ENCODE data around the gene TSSK2.

Gene TSSK2

GRCh38 chr22:19092725-19093124, 38.4 kb upstream of the TSSK2 start:
- TF ChIP-seq YY1 (IDR thresholded peaks at IDR 0.05; ENCODE audit: low read depth) (no peak), EGR1 (IDR thresholded peaks at IDR 0.05) (no peak), CEBPB (IDR thresholded peaks at IDR 0.05) (no peak), CREB1 (IDR thresholded peaks at IDR 0.05; ENCODE audit: low read depth) (no peak), NFIC (IDR thresholded peaks at IDR 0.05) (no peak), EP300 (IDR thresholded peaks at IDR 0.05; ENCODE audit: borderline replicate concordance) (no peak), FOXM1 (IDR thresholded peaks at IDR 0.05; ENCODE audit: borderline replicate concordance, low read depth) (no peak), REST (IDR thresholded peaks at IDR 0.05; ENCODE audit: low read depth) (no peak), TEAD4 (IDR thresholded peaks at IDR 0.05) (no peak), USF1 (IDR thresholded peaks at IDR 0.05) (no peak), MAX (IDR thresholded peaks at IDR 0.05) (no peak), RAD21 (IDR thresholded peaks at IDR 0.05; ENCODE audit: low read depth) (no peak), TAF1 (IDR thresholded peaks at IDR 0.05; ENCODE audit: low read depth) (no peak), ZBTB7A (IDR thresholded peaks at IDR 0.05; ENCODE audit: low read depth) (no peak), TCF12 (IDR thresholded peaks at IDR 0.05; ENCODE audit: low read depth) (no peak)

- TF ChIP-seq TCF12 (IDR thresholded peaks at IDR 0.05; ENCODE audit: low read depth), result no peak
- no peak for TF ChIP-seq REST (IDR thresholded peaks at IDR 0.05; ENCODE audit: low read depth)
- no peak for TF ChIP-seq TEAD4 (IDR thresholded peaks at IDR 0.05)
These were observed 36.6 kb upstream of the TSSK2 start for GRCh38 chr22:19094393-19094997.

DNA sequence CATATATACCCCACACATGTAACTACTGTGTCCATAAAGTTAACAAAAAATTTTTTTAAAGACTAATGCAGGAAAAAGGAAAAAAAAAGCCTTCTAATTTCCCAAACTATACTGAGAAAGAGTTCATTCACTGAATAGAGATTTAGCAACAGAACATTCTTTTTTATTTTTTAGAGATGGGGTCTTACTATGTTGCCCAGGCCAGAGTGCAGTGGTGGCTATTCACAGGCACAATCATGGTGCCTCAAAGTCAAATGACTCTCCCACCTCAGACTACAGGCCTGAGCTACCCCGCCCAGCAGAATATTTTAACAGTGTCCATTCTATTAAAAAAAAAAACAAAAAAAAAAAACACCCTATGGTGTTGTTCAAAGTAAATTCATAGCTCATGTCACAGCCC, 34.6 kb upstream of the TSSK2 start:
- TF ChIP-seq TCF12 (IDR thresholded peaks at IDR 0.05; ENCODE audit: low read depth) (no peak), RAD21 (IDR thresholded peaks at IDR 0.05; ENCODE audit: low read depth) (no peak), CREB1 (IDR thresholded peaks at IDR 0.05; ENCODE audit: low read depth) (no peak), ZBTB7A (IDR thresholded peaks at IDR 0.05; ENCODE audit: low read depth) (no peak), EP300 (IDR thresholded peaks at IDR 0.05; ENCODE audit: borderline replicate concordance) (no peak), CEBPB (IDR thresholded peaks at IDR 0.05) (no peak), TAF1 (IDR thresholded peaks at IDR 0.05; ENCODE audit: low read depth) (no peak), USF1 (IDR thresholded peaks at IDR 0.05) (no peak), FOXM1 (IDR thresholded peaks at IDR 0.05; ENCODE audit: borderline replicate concordance, low read depth) (no peak), YY1 (IDR thresholded peaks at IDR 0.05; ENCODE audit: low read depth) (no peak), NFIC (IDR thresholded peaks at IDR 0.05) (no peak), MAX (IDR thresholded peaks at IDR 0.05) (no peak), REST (IDR thresholded peaks at IDR 0.05; ENCODE audit: low read depth) (no peak), TEAD4 (IDR thresholded peaks at IDR 0.05) (no peak), EGR1 (IDR thresholded peaks at IDR 0.05) (no peak)

- TF ChIP-seq TEAD4 (IDR thresholded peaks at IDR 0.05), result no peak
- no peak for TF ChIP-seq ZBTB7A (IDR thresholded peaks at IDR 0.05; ENCODE audit: low read depth)
- TF ChIP-seq EGR1 (IDR thresholded peaks at IDR 0.05), result no peak
- TF ChIP-seq MAX (IDR thresholded peaks at IDR 0.05), result no peak
- no peak for TF ChIP-seq CEBPB (IDR thresholded peaks at IDR 0.05)
- TF ChIP-seq CREB1 (IDR thresholded peaks at IDR 0.05; ENCODE audit: low read depth), result no peak
- TF ChIP-seq YY1 (IDR thresholded peaks at IDR 0.05; ENCODE audit: low read depth), result no peak
These were observed 33.6 kb upstream of the TSSK2 start for GRCh38 chr22:19097518-19097917.

All from Ishikawa (cell line).